ENCODE results near the gene INSM1.
A peak's percentile ranks its signal among the peaks of the same experiment; 100 is the strongest.

The INSM1 gene

DNA sequence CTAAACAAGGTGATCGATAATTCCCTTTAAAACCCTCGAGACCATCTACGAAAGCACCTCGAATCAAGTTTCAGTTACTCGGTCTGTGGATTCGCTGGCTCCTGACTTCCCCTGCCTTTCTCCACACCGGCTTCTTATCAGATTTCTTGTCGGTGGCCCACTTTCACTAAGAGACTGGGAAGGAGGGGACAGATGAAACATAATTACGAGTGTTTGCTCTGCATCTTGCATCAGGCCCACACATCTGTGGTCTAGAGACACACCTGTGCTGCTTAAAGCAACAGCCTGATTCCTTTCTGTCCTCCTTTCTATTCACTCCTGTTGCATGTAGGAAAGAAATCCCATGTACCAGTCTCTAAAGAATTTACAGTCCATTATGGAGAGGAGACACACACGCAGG, 37.7 kb downstream of the INSM1 start:
- Histone ChIP-seq H4K20me1 (ENCODE audit: insufficient read depth, low read length) (no peaks in the 10 kb centered on the region), H3K4me2 (ENCODE audit: low read length) (no peak overlapping the region), H3K9ac (ENCODE audit: low read length) (no peak overlapping the region), H3K79me2 (ENCODE audit: low read length) (no peaks in the 10 kb centered on the region), H2AFZ (ENCODE audit: low read depth, low read length) (no peak overlapping the region), H3K27me3 (ENCODE audit: low read depth, low read length) (0 out of 2 replicates have a peak, but pooled peaks cover 5% of the 10 kb centered on the region), H3K9me3 (ENCODE audit: insufficient read depth, low read length) (no peaks in the 10 kb centered on the region), H3K27ac (ENCODE audit: low read length) (no peak overlapping the region), H3K4me1 (ENCODE audit: low read length) (no peaks in the 10 kb centered on the region), H3K36me3 (replicated peaks; ENCODE audit: low read depth, low read length) (no peaks in the 10 kb centered on the region), H3K4me3 (ENCODE audit: low read length) (no peak overlapping the region)
- TF ChIP-seq EZH2phosphoT487 (IDR thresholded peaks at IDR 0.05; ENCODE audit: low read depth): no peak
- TF ChIP-seq, protein P1, sequence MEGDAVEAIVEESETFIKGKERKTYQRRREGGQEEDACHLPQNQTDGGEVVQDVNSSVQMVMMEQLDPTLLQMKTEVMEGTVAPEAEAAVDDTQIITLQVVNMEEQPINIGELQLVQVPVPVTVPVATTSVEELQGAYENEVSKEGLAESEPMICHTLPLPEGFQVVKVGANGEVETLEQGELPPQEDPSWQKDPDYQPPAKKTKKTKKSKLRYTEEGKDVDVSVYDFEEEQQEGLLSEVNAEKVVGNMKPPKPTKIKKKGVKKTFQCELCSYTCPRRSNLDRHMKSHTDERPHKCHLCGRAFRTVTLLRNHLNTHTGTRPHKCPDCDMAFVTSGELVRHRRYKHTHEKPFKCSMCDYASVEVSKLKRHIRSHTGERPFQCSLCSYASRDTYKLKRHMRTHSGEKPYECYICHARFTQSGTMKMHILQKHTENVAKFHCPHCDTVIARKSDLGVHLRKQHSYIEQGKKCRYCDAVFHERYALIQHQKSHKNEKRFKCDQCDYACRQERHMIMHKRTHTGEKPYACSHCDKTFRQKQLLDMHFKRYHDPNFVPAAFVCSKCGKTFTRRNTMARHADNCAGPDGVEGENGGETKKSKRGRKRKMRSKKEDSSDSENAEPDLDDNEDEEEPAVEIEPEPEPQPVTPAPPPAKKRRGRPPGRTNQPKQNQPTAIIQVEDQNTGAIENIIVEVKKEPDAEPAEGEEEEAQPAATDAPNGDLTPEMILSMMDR (IDR thresholded peaks at IDR 0.05; ENCODE audit: low read depth, low read length): no peak

DNA sequence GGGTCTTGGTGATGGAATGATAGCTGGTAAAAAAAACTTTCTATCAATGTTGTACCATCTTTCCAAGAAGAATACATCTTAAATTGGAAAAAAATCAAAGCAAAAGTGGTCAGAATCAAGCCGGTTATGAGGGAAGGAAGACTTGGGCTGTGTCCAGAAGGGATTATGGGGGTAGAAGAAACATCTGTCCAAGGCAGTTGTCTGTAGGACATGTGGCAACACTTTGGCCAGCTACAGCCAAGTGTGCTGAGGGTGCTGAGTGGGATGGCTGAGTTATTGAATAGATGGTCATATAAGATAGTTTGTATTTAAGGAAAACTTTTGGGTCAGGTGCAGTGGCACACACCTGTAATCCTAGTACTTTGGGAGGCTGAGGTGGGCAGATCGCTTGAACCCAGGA, 38.4 kb downstream of the INSM1 start:
- peaks cover 6% of the 10 kb centered on the region; the same call in 1 of the 2 replicates for H3K27me3 ChIP-seq (ENCODE audit: low read depth, low read length)
- no peaks in the 10 kb centered on the region for H3K4me1 ChIP-seq (ENCODE audit: low read length)
- no peak overlapping the region for H3K4me3 ChIP-seq (ENCODE audit: low read length)
- H4K20me1 ChIP-seq (ENCODE audit: insufficient read depth, low read length): no peaks in the 10 kb centered on the region
- TF ChIP-seq, protein P1 (IDR thresholded peaks at IDR 0.05; ENCODE audit: low read depth, low read length): no peak
- no peak for TF ChIP-seq EZH2phosphoT487 (IDR thresholded peaks at IDR 0.05; ENCODE audit: low read depth)
- no peak overlapping the region for H2AFZ ChIP-seq (ENCODE audit: low read depth, low read length)
- no peaks in the 10 kb centered on the region for H3K36me3 ChIP-seq (replicated peaks; ENCODE audit: low read depth, low read length)
- H3K79me2 ChIP-seq (ENCODE audit: low read length): no peaks in the 10 kb centered on the region
- no peak overlapping the region for H3K9ac ChIP-seq (ENCODE audit: low read length)
- H3K27ac ChIP-seq (ENCODE audit: low read length): no peak overlapping the region
- H3K9me3 ChIP-seq (ENCODE audit: insufficient read depth, low read length): no peaks in the 10 kb centered on the region
- no peak overlapping the region for H3K4me2 ChIP-seq (ENCODE audit: low read length)

DNA sequence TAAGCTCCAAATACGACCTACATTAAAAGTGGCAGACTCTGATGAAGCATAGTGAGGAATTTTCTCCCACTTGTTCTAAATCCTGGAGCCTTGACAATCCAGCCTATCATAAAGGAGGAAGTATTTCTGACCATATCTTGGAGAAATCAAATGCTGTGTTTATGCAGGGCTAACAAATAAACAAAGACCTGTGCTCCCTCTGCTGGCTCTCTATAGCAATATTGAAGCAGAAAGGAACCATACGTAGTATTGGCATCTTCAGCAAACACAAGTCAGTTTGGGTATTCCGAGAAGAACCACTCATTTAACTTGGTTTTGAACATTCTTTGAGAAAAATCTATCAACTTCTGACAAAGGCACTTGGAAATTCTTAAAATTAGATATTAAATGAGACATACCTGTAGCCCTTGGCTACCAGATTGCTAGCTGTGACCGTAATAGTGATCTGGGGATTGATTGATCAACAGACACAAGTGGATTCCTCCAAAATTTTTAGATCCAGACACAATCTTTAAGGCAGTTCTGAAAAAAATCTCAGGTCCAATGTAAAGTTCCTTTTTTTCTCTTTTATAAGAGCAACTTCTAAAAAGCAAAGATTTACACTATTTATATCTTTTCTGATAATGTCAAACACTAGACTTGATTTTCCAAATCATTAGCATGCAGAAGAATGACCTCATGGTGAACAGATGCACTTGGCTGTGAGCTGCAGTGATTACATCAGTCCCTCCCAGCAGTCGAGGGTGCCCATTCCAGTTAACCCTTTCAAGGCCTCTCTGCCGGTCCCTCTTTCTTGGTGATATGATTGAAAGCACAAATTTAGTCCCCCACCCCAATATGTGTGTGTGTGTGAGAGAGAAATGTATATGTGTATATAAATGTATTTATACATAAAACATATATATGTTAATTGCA, 40.2 kb downstream of the INSM1 start:
- H4K20me1 ChIP-seq (ENCODE audit: insufficient read depth, low read length): no peaks in the 10 kb centered on the region
- TF ChIP-seq, protein P1 (IDR thresholded peaks at IDR 0.05; ENCODE audit: low read depth, low read length): peak; percentile 56
- no peak for TF ChIP-seq EZH2phosphoT487 (IDR thresholded peaks at IDR 0.05; ENCODE audit: low read depth)
- H3K4me3 ChIP-seq (ENCODE audit: low read length): no peak overlapping the region
- H3K4me1 ChIP-seq (ENCODE audit: low read length): peaks cover 15% of the 10 kb centered on the region
- H3K9ac ChIP-seq (ENCODE audit: low read length): no peak overlapping the region
- no peaks in the 10 kb centered on the region for H3K36me3 ChIP-seq (replicated peaks; ENCODE audit: low read depth, low read length)
- peaks cover 15% of the 10 kb centered on the region for H3K27me3 ChIP-seq (ENCODE audit: low read depth, low read length)
- H3K79me2 ChIP-seq (ENCODE audit: low read length): no peaks in the 10 kb centered on the region
- no peak overlapping the region for H3K27ac ChIP-seq (ENCODE audit: low read length)
- H3K4me2 ChIP-seq (ENCODE audit: low read length): no peak overlapping the region
- H2AFZ ChIP-seq (ENCODE audit: low read depth, low read length): no peak overlapping the region
- H3K9me3 ChIP-seq (ENCODE audit: insufficient read depth, low read length): no peaks in the 10 kb centered on the region

DNA sequence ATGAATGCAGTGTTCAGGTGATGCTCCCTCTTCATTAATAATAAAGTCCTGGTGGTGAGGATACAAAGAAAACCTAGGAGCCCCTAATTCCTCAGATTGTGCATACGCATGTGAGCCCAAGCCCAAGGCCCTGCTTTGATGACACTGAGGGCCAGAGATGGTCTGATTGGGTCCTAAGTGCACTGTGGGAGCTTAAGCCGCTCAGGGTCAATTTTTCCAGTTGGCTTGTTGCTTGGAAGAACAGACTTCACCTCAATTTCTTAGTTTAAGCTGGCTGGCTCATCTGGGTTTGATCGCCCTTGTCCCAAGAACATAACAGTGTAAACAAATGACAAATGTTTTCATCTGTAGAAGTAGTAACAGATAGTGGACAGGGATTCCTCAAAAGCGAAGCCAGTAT, 41.4 kb downstream of the INSM1 start:
- Histone ChIP-seq H4K20me1 (ENCODE audit: insufficient read depth, low read length) (no peaks in the 10 kb centered on the region), H3K79me2 (ENCODE audit: low read length) (no peaks in the 10 kb centered on the region), H3K27ac (ENCODE audit: low read length) (no peak overlapping the region), H3K4me1 (ENCODE audit: low read length) (peaks cover 17% of the 10 kb centered on the region), H3K9ac (ENCODE audit: low read length) (no peak overlapping the region), H3K36me3 (replicated peaks; ENCODE audit: low read depth, low read length) (no peaks in the 10 kb centered on the region), H3K27me3 (ENCODE audit: low read depth, low read length) (peaks cover 15% of the 10 kb centered on the region), H3K4me2 (ENCODE audit: low read length) (no peak overlapping the region), H2AFZ (ENCODE audit: low read depth, low read length) (no peak overlapping the region), H3K9me3 (ENCODE audit: insufficient read depth, low read length) (no peaks in the 10 kb centered on the region), H3K4me3 (ENCODE audit: low read length) (no peak overlapping the region)
- TF ChIP-seq, protein P1 (IDR thresholded peaks at IDR 0.05; ENCODE audit: low read depth, low read length): no peak
- TF ChIP-seq EZH2phosphoT487 (IDR thresholded peaks at IDR 0.05; ENCODE audit: low read depth): no peak
